HEK293 (cell line): ENCODE measurements around the gene SLC44A1.
A peak's percentile ranks its signal among the peaks of the same experiment; 100 is the strongest.

Experiments used
- CTCF ChIA-PET: fragments of 350-600 bp; formaldehyde crosslinking; extraction: SDS; loops from one replicate; lab custom pipeline; 2021; ENCODE audit warnings: antibody characterized with exemption; lab: Yijun Ruan, JAX
- POLR2A ChIA-PET: fragments of 300-600 bp; formaldehyde crosslinking; extraction: SDS; loops from one replicate; lab custom pipeline; 2020; ENCODE audit warnings: antibody characterized with exemption, inconsistent platforms; lab: Yijun Ruan, JAX
- H3K27ac ChIP-seq: fragments of 200-500 bp; sonication (Bioruptor generic); 2 replicates; pipeline ENCODE4 v1.5.1; 2014; ENCODE audit warnings: low read depth, low read length, control low read depth, inconsistent platforms; ENCODE audit errors: extremely low read depth
- H3K36me3 ChIP-seq, 2 experiments: fragments of 200-500 bp in 1 of 2; sonication (Bioruptor generic) in 1 of 2; 1 replicate in 1 of 2; 2 replicates in 1 of 2; pipeline ENCODE4 v1.5.1; 2014 to 2017; ENCODE audit warnings: inconsistent platforms in 2 of 2, low read length in 2 of 2; ENCODE audit not compliant: control insufficient read depth in 2 of 2, insufficient read depth in 1 of 2
- H3K4me1 ChIP-seq: fragments of 200-500 bp; sonication (Bioruptor generic); 2 replicates; pipeline ENCODE4 v1.5.1; 2014; ENCODE audit warnings: mild to moderate bottlenecking, low read length, inconsistent platforms; ENCODE audit not compliant: control insufficient read depth, insufficient read depth
- H3K4me3 ChIP-seq: 2 replicates; pipeline ENCODE4 v1.5.1; 2011; ENCODE audit warnings: low read depth, mild to moderate bottlenecking, control low read depth, low read length, moderate library complexity
- H3K9me3 ChIP-seq: fragments of 200-500 bp; sonication (Bioruptor generic); 2 replicates; pipeline ENCODE4 v1.5.1; 2014; ENCODE audit warnings: low read depth, low read length, inconsistent platforms; ENCODE audit not compliant: control insufficient read depth, insufficient read depth
- ATF2 ChIP-seq: fragments of 450-650 bp; formaldehyde crosslinking; IDR thresholded peaks from 2 replicates; pipeline ENCODE4 v1.5.1; 2016; ENCODE audit warnings: missing biosample characterization, missing genetic modification characterization, low read depth
- GLIS1 ChIP-seq: fragments of 450-650 bp; formaldehyde crosslinking; IDR thresholded peaks from 2 replicates; pipeline ENCODE4 v1.5.1; 2016; ENCODE audit warnings: missing biosample characterization, missing genetic modification characterization
- HOXA7 ChIP-seq: sonication (generic); formaldehyde crosslinking; IDR thresholded peaks from 2 replicates; pipeline ENCODE4 v1.8.1; 2022; ENCODE audit warnings: missing genetic modification reagents, borderline replicate concordance
- IKZF3 ChIP-seq: fragments of 450-650 bp; IDR thresholded peaks from 2 replicates; pipeline ENCODE4 v1.5.0; 2018; ENCODE audit warnings: missing biosample characterization, mild to moderate bottlenecking, missing genetic modification characterization, moderate library complexity
- KLF16 ChIP-seq: fragments of 450-650 bp; formaldehyde crosslinking; IDR thresholded peaks from 2 replicates; pipeline ENCODE4 v1.5.1; 2017; ENCODE audit warnings: missing biosample characterization, missing genetic modification characterization
- MEIS1 ChIP-seq: sonication (generic); formaldehyde crosslinking; IDR thresholded peaks from 2 replicates; pipeline ENCODE4 v1.8.1; 2022; ENCODE audit warnings: missing genetic modification reagents, mild to moderate bottlenecking, borderline replicate concordance
- OSR2 ChIP-seq: fragments of 450-650 bp; formaldehyde crosslinking; IDR thresholded peaks from 2 replicates; pipeline ENCODE4 v1.5.1; 2016; ENCODE audit warnings: missing biosample characterization, missing genetic modification characterization
- PBX3 ChIP-seq: sonication (generic); formaldehyde crosslinking; IDR thresholded peaks from 2 replicates; pipeline ENCODE4 v1.8.1; 2022; ENCODE audit warnings: mild to moderate bottlenecking, moderate library complexity, missing genetic modification reagents
- PRDM1 ChIP-seq: fragments of 450-650 bp; formaldehyde crosslinking; IDR thresholded peaks from 2 replicates; pipeline ENCODE4; 2016; ENCODE audit warnings: missing biosample characterization, missing genetic modification characterization
- SALL2 ChIP-seq: fragments of 450-650 bp; formaldehyde crosslinking; IDR thresholded peaks from 2 replicates; pipeline ENCODE4 v1.5.0; 2017; ENCODE audit warnings: missing biosample characterization, mild to moderate bottlenecking, missing genetic modification characterization, borderline replicate concordance
- SP7 ChIP-seq: fragments of 450-650 bp; formaldehyde crosslinking; IDR thresholded peaks from 2 replicates; pipeline ENCODE4 v1.5.1; 2016; ENCODE audit warnings: missing biosample characterization, missing genetic modification characterization
- ZBTB17 ChIP-seq: fragments of 450-650 bp; formaldehyde crosslinking; IDR thresholded peaks from 2 replicates; pipeline ENCODE4 v1.5.1; 2016; ENCODE audit warnings: missing biosample characterization, missing genetic modification characterization
- ZBTB20 ChIP-seq: fragments of 450-650 bp; formaldehyde crosslinking; IDR thresholded peaks from 2 replicates; pipeline ENCODE4 v1.5.1; 2016; ENCODE audit warnings: missing biosample characterization, missing genetic modification characterization
- ZNF114 ChIP-seq: fragments of 450-650 bp; formaldehyde crosslinking; IDR thresholded peaks from 2 replicates; pipeline ENCODE4 v1.5.0; 2017; ENCODE audit warnings: missing biosample characterization, missing genetic modification characterization
- ZNF140 ChIP-seq: fragments of 450-650 bp; formaldehyde crosslinking; IDR thresholded peaks from 2 replicates; pipeline ENCODE4 v1.5.1; 2016; ENCODE audit warnings: missing biosample characterization, missing genetic modification characterization
- ZNF148 ChIP-seq: fragments of 450-650 bp; formaldehyde crosslinking; IDR thresholded peaks from 2 replicates; pipeline ENCODE4 v1.5.0; 2017; ENCODE audit warnings: missing biosample characterization, missing genetic modification characterization, borderline replicate concordance
- ZNF18 ChIP-seq: fragments of 450-650 bp; formaldehyde crosslinking; IDR thresholded peaks from 2 replicates; pipeline ENCODE4 v1.5.1; 2016; ENCODE audit warnings: missing biosample characterization, missing genetic modification characterization
- ZNF266 ChIP-seq: fragments of 450-650 bp; formaldehyde crosslinking; IDR thresholded peaks from 2 replicates; pipeline ENCODE4 v1.5.1; 2016; ENCODE audit warnings: missing biosample characterization, missing genetic modification characterization, low read depth
- ZNF311 ChIP-seq: fragments of 450-650 bp; formaldehyde crosslinking; IDR thresholded peaks from 2 replicates; pipeline ENCODE4 v1.5.1; 2017; ENCODE audit warnings: missing biosample characterization, missing genetic modification characterization, borderline replicate concordance
- ZNF324 ChIP-seq: fragments of 450-650 bp; formaldehyde crosslinking; IDR thresholded peaks from 2 replicates; pipeline ENCODE4 v1.5.1; 2016; ENCODE audit warnings: missing biosample characterization, missing genetic modification characterization
- ZNF394 ChIP-seq: fragments of 450-650 bp; formaldehyde crosslinking; IDR thresholded peaks from 2 replicates; pipeline ENCODE4 v1.5.1; 2016; ENCODE audit warnings: missing biosample characterization, missing genetic modification characterization, mild to moderate bottlenecking, moderate library complexity, borderline replicate concordance
- ZNF426 ChIP-seq: fragments of 450-650 bp; formaldehyde crosslinking; IDR thresholded peaks from 2 replicates; pipeline ENCODE4 v1.5.1; 2017; ENCODE audit warnings: missing biosample characterization, missing genetic modification characterization, mild to moderate bottlenecking, inconsistent platforms, moderate library complexity
- ZNF561 ChIP-seq: fragments of 450-650 bp; IDR thresholded peaks from 2 replicates; pipeline ENCODE4 v1.5.1; 2018; ENCODE audit warnings: missing biosample characterization, missing genetic modification characterization, borderline replicate concordance
- ZNF610 ChIP-seq: fragments of 450-650 bp; formaldehyde crosslinking; IDR thresholded peaks from 2 replicates; pipeline ENCODE4 v1.5.1; 2016; ENCODE audit warnings: missing biosample characterization, missing genetic modification characterization, borderline replicate concordance
- ZNF654 ChIP-seq: fragments of 450-650 bp; formaldehyde crosslinking; IDR thresholded peaks from 2 replicates; pipeline ENCODE4 v1.5.1; 2016; ENCODE audit warnings: low read depth, missing biosample characterization, missing genetic modification characterization
- ZNF658 ChIP-seq: fragments of 450-650 bp; formaldehyde crosslinking; IDR thresholded peaks from 2 replicates; pipeline ENCODE4; 2016; ENCODE audit warnings: missing biosample characterization, missing genetic modification characterization

The SLC44A1 gene

GRCh38 chr9:105243015-105243686 lies 1.3 kb upstream of the SLC44A1 start:
- Histone ChIP-seq H3K36me3 (no peaks in the 10 kb centered on the region), H3K27ac (no peak overlapping the region; the same call in 1 of the 2 replicates), H3K9me3 (no peaks in the 10 kb centered on the region), H3K4me1 (peaks cover 9% of the 10 kb centered on the region), H3K4me3 (no peak overlapping the region)
- POLR2A ChIA-PET = no interaction called here
- TF ChIP-seq ZNF324 (tag by site-specific recombination) (no peak), SP7 (0 out of 2 replicates have a peak, but pooled peaks have one; percentile 22), ZNF394 (tag by site-specific recombination) (no peak), ZNF266 (no peak), ZBTB17 (tag by site-specific recombination) (0 out of 2 replicates have a peak, but pooled peaks have one; percentile 22), ATF2 (tag by site-specific recombination) (no peak), ZBTB20 (tag by site-specific recombination) (peak; percentile 43; the same call in 1 of the 2 replicates), ZNF18 (tag by site-specific recombination) (no peak), ZNF658 (tag by site-specific recombination) (no peak), ZNF426 (no peak), PRDM1 (tag by site-specific recombination) (peak; percentile 70), OSR2 (tag by site-specific recombination) (peak; percentile 85), KLF16 (tag by site-specific recombination) (no peak), ZNF148 (tag by site-specific recombination) (no peak), MEIS1 (CRISPR knock-in tag) (no peak), ZNF140 (tag by site-specific recombination) (no peak), ZNF114 (tag by site-specific recombination) (no peak), SALL2 (tag by site-specific recombination) (no peak), GLIS1 (tag by site-specific recombination) (no peak), IKZF3 (tag by site-specific recombination) (peak; percentile 52; the same call in 1 of the 2 replicates)
- CTCF ChIA-PET = interaction anchor here (0.6 to 1.4 kb wide), 4 partner anchors 84 to 1894 kb away, joined by 3 to 7 read pairs (median 4); no protein-coding TSS in a partner anchor

- peak overlapping the region; percentile 82 for H3K27ac ChIP-seq
- TF ChIP-seq ZNF311 (tag by site-specific recombination) = no peak
- no peak for TF ChIP-seq PBX3
- no peak for TF ChIP-seq ZNF610 (tag by site-specific recombination)
- TF ChIP-seq ZNF654 (tag by site-specific recombination) = no peak
- TF ChIP-seq HOXA7 (CRISPR knock-in tag) = no peak
- no peak for TF ChIP-seq ZNF561 (tag by site-specific recombination)
These were observed 230 bp downstream of the SLC44A1 start for GRCh38 chr9:105244734-105245028.

More at GRCh38 chr9:105244734-105245028, 230 bp downstream of the SLC44A1 start:
- POLR2A ChIA-PET = interaction anchor here (0.9 to 2.3 kb wide), 10 partner anchors 9 to 450 kb away, joined by 3 to 16 read pairs (median 4); partner anchors contain the start of gene TMEM38B
- peaks cover 14% of the 10 kb centered on the region for H3K4me1 ChIP-seq
- no peaks in the 10 kb centered on the region for H3K36me3 ChIP-seq
- CTCF ChIA-PET = interaction anchor here (0.9 to 1.4 kb wide), 4 partner anchors 9 to 190 kb away, joined by 3 to 5 read pairs (median 4); no protein-coding TSS in a partner anchor
- no peaks in the 10 kb centered on the region for H3K9me3 ChIP-seq
- H3K4me3 ChIP-seq = peak overlapping the region; percentile 88
